Stimulated activated CD8-positive, alpha-beta memory T cell treated with anti-CD3 and anti-CD28 coated beads, Interleukin-15, amount 100 ng/mL, for 1 hour (primary cell): Measurements from ENCODE around the gene AMN1.
"Not testable (repeated sequence)": the region's sequence is repeated elsewhere in the genome, so short reads cannot be mapped to it uniquely, and the experiment has no call there.

Experiments used
- DNase-seq: peaks from one replicate; pipeline ENCODE4 v3.0.0-alpha.2; 2020; ENCODE audit warnings: low read depth

AMN1 gene

DNA sequence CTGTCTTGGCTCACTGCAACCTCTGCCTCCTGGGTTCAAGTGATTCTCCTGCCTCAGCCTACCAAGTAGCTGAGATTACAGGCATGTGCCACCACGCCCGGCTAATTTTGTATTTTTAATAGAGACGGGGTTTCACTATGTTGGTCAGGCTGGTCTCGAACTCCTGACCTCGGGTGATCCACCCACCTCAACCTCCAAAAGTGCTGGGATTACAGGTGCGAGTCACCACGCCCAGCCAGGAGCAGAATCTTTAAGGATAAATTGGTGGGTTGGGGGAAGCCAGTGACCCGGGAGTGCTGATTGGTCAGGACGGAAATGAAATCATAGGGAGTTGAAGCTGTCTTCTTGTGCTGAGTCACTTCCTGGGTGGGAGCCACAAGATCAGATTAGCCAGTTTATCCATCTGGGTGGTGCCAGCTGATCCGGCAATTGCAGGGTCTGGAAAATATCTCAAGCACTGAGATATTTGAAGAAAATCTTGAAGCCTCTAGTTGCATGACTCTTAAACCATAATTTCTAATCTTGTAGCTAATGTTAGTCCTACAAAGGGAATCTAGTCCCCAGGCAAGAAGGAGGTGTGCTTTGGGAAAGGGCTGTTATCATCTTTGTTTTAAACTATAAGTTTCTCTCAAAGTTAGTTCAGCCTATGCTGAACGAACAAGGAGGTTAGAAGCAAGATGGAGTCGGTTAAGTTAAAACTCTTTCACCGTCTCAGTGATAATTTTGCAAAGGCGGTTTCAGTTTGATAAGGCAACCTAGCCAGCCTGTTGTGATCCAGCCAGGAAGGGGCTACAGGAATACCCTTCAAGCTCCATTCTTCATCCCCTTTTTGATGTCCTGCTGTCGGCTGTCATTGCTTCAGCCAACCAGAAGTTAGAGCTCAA lies 5.0 kb upstream of the AMN1 start:
- DNase-seq = not testable (repeated sequence)

DNA sequence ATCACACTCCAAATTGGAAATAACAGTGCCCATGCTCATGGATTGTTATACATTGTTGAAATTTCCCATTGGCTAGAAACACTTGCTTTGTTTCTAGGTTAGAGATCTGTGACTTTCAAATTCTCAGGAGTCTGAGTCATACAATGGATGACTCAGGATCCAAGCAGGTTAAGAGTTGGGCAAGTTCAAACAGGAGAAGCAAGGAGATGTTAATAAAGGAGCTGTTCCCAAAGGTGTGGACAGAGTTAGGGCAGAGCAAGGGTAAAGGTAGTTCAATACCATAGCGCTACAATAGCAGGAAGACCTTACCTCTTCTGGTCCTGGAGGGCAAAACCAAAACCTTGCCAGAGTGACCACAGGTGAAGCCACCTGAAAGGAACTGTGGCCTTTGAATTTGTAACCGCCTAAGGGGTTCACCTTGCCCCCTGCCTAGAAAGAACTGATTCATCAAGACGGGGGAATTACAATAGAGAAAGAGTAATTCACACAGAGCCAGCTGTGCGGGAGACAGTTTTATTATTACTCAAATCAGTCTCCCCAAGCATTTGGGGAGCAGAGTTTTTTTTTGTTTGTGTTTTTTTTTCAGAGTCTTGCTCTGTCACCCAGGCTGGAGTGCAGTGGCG lies 4.2 kb upstream of the AMN1 start:
- DNase-seq = no peak

DNA sequence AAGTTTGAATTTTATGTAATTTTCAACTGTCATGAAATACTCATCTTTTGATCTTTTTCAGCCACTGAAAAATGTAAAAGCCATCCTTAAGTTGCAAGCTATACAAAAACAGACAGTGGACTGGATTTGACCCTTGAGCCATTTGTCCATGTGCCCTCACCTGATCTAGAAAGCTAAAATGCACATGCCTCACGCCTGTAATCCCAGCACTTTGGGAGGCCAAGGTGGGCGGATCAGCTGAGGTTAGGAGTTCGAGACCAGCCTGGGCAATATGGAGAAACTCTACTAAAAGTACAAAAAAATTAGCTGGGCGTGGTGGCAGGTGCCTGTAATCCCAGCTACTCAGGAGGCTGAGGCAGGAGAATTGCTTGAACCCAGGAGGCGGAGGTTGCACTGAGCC lies 2.4 kb upstream of the AMN1 start:
- not testable (repeated sequence) for DNase-seq

DNA sequence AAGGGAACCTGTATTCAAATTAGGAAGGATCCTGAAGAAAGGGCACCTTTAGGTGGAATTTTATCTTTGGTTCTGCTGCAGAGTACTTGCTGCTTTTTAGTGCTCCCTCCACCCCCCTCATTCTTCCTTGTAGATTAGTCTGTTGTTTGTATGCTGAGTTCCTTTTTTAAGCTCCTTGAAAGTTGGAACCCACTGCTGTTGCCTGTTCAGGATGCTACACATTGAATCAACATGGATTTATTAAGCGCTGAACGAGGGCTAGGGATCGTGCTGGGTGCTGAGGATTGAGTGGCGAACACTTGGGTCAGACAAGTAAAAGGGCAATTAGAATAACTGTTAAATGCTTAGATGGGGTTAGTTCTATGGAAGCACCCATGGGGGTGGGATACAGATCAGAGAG lies 884 bp upstream of the AMN1 start:
- DNase-seq = no peak

DNA sequence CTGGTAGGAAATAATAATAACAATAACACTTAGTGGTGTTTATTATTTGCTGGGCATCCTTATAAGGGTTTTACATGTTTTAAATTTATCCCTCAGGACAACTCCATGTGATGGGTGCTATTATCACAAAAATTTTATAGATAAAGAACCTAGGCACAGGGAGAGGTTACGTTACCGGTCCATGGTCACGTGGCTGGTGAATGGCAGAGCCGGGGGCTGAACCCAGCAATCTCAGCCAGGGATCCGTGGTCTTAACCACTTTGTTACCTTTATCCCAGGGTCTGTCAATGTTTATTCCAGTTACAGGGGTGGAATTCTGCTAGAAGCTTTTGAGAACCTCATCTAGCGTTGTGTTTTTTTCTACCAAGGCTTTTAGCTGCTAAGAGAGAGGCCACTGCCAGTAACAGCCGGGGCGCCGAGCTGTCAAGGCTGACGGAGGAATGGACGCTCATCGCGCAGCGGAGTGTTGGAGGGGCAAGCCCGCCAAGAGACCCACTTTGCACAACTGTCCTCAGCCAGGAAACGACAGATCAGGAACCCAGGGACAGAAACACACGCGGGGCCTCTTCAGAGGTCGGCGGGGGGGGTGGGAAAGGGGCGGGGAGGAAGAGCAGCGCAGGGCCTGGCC lies 418 bp downstream of the AMN1 start:
- no peak for DNase-seq

DNA sequence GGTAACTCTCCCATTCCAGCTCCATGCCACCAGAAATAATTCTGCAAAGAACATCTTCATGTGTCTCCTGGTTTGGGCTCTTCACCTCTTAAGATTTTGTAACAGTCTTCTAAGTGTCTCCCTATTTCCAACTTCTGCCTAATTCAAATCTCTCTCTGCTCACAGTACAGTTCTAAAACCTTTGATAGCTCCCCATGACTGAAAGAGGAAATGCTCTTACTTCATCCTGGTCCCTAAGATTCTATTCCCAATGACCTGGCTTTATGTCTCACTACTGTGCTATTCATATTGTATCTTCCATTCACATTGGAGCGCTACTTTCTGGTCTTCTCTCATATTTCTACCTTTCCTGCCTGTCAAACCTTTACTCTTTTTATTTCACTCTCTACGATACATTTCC lies 1.6 kb downstream of the AMN1 start:
- no peak for DNase-seq

DNA sequence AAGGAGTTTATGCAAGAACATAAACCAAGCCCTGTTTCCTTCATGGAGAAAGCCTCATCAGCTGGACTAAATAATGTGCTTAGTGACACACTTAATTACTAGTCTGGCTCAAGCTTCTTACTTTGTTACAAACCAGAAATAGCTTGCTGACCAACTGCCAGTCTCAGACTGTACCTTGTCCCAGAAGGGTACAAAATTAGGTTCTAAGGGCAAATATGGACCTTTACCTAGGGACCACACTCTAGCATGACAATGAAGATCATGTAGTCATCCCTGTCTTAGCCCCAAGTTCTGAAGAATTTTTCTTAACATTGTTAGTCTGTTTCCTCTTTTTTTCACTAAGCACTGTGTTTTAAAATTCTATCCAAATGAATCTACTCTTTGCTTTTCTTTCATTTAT lies 2.2 kb downstream of the AMN1 start:
- DNase-seq = no peak

DNA sequence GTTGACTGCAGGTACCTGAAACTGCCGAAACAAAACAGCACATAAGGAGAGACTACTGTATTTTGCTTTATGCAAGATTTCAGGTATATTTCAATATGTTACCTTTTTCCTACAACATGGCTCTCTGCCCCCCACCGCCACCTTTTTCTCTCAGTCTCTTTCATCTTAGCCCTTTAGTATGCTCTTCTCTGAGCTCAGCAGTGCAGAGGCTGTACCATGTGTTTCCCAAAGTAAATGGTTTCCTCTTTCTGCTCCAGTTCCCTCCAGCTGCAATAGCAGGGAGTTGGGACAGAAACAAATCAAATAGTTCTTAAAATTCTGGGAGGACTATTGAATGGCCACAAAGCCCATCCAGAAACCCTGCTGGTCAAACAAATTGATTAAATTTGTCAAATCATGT lies 4.3 kb downstream of the AMN1 start:
- no peak for DNase-seq

DNA sequence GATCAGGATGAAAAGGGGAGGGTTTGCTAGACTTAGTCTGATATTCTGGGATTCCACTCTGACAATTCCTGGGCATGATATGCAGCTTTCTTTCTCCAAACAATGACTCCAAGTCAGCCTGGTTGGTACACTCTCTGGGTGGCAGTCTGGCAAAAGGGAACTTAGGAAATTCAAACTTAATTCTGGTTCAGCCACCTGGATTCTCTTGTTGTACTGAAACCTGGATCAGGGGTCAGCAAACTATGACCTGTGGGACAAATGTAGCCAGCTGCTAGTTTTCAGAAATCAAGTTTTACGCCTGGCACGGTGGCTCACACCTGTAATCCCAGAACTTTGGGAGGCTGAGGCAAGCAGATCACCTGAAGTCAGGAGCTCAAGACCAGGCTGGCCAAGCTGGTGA lies 6.2 kb downstream of the AMN1 start:
- DNase-seq = no peak

DNA sequence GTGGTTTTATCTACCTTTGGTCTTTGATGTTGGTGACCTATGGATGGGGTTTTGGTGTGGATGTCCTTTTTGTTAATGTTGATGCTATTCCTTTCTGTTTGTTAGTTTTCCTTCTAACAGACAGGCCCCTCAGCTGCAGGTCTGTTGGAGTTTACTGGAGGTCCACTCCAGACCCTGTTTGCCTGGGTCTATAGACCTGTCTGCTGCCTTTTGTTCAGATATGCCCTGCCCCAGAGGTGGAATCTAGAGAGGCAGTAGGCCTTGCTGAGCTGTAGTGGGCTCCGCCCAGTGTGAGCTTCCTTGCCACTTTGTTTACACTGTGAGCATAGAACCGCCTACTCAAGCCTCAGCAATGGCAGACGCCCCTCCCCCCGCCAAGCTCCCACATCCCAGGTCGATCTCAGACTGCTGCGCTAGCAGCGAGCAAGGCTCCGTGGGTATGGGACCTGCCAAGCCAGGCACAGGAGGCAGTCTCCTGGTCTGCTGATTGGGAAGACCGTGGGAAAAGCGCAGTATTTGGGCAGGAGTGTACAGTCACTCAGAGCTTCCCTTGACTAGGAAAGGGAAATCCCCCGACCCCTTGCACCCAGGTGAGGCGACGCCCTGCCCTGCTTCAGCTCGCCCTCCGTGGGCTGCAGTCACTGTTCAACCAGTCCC lies 10.2 kb downstream of the AMN1 start:
- not testable (repeated sequence) for DNase-seq

DNA sequence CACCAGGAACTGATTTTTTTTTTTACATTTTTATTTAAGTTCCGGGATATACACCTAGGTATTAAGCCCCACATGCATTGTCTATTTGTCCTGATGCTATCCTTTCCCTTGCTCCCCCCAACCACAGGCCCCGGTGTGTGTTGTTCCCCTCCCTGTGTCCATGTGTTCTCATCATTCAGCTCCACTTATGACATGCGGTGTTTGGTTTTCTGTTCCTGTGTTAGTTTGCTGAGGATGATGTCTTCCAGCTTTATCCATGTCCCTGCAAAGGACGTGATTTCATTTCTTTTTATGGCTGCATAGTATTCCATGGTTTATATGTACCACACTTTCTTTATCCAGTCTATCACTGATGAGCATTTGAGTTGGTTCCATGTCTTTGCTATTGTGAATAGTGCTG lies 11.8 kb downstream of the AMN1 start:
- not testable (repeated sequence) for DNase-seq

DNA sequence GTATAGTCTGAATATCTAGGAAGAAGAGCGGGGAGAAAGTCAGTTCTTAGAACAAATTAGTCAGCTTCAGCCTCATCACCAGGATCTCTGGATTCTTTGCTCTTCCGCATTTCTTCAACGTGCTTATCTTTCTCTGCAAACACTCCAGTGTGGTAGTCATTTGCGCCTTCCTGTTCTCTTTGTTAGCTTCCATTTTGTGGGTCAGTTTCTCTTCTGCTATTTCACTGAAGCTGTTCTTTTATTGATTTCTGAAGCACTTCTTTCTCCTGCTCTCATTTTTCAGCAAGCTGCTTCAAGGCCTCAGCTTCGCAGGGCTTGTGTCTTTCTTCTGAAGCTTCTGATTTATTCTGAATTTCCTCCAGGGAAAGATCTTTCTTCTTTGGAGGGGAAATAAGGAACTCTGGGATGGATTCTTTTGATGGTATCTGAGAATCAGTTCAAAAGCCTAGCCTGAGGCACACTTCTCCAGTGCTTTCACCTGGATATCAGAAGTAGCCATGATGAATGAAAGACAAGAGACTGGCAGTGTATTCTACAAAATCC lies 13.5 kb downstream of the AMN1 start:
- no peak for DNase-seq

DNA sequence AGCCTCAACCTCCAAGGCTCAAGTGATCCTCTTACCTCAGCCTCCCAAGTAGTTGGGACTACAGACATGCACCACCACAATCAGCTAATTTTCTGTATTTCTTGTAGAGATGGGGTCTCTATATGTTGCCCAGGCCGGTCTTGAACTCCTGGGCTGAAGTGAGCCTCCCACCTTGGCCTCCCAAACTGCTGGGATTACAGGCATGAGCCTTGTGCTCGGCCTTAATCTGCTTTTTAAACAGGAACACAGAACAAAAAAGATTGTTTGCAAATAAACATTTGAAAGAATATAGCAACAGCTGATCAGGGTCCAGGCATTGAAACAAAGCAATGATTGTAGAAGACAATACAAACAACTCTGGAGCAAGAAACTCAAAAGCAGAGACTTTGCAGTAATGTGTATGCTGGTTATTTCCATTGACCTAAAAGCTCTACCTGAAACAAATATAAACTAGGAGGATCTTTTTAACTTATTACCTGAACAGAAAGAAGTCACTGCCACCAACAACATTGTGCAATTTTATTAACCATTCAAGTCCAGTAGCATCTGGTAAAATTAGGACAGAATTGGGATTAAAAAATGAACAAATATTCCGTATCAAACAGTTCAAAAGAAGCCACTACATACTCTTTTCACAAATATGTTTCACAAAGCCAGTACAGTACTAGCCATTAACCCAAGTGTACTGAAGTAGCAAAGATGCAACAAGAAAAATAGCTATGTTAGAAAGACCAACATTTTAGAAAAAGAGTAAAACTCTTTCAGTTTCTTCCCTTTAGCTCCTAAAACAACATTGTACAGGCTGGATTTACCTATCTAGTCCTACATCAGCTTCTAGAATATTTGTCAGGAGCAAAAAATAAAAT lies 14.2 kb downstream of the AMN1 start:
- DNase-seq = no peak

DNA sequence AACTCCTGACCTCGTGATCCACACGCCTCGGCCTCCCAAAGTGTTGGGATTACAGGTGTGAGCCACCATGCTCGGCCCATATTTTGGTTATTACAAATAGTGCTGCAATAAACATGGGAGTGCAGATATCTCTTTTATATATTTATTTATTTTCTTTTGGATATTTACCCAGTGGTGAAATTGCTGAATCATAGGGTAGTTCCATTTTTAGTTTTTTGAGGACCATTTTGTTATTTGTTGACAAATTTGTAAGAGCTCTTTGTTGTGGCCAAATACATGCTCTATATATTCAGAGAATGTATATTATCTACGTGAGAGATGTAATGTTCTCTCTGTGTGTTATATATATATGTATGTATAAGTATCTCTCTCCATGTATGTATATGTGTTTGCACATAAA lies 15.9 kb downstream of the AMN1 start:
- DNase-seq = no peak

DNA sequence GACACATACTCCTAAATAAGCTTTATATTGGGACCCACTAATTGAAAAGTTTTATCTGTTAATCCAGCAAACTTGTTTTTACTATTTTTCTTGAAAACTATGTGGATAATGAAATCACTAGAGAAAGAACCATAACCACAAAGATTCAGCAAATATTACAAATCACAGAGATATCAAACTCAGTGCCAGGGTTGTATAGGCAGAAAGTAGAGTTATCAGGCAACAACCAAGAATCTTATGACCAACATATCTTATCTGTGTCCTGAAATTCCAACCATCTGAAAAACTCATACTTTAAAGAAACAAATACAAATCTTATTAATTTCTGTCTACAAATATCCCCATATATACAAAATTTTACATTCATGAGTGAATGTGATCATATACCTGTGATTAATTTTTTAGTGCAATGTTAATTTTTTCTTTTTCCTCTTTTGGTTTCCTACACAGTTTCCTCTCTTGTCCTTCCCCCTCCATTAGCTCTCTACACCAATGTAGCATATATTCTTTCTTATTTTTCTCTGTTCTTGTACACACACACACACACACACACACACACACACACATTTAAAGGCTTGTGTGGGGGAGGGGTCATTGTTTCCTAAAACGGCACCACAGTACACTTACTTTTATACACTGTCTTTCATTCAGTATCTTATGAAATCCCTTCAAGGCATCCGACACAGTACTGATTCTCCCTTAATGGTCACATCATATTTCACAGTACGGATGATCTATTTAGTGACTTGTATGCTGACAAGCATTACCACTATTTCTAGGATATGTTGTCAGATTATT lies 18.6 kb downstream of the AMN1 start:
- no peak for DNase-seq

DNA sequence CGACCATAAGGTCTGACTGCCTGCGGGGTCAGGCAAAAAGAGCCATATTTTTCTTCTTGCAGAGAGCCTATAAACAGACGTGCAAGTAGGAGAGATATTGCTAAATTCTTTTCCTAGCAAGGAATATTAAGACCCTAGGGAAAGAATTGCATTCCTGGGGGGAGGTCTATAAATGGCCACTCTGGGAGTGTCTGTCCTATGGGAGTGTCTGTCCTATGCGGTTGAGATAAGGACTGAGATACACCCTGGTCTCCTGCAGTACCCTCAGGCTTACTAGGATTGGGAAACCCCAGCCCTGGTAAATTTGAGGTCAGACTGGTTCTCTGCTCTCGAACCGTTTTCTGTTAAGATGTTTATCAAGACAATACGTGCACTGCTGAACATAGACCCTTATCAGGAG lies 20.7 kb downstream of the AMN1 start:
- DNase-seq = not testable (repeated sequence)

DNA sequence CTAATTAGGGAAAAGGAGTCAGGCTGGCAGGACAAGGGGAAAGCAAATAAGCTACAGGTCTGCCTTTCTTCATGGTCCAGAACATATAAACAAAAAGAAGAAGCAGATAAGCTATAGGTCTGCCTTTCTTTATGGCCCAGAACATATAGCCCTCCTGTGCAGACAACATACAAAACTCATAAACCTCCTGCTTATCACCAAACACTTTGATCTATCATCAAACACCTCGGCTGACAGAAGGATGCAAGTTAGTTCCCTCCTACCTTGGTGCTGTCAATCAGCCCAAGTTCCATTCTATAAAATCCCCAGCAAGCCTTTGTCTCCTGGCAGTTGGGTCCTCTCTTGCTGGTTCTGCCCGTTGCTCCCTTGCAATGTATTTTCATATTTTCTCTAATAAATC lies 23.2 kb downstream of the AMN1 start:
- no peak for DNase-seq

DNA sequence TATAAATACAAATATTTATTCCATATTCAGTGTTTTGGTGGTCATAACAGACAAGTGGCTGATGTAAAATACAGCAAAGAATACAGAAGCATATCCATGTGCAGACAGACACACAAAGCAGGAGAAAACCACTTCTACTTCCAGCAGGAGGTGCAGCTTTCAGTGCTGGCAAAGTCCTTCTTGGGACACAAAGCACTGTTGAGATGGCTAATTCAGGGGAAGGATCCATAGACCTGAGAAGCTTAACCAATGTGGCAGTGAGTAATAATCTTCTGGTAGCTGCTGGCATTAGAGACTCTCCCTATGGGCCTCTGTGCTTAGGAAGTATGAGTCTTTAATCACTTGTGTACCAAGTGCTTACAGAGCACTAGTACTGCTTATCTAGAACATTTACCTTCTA lies 26.8 kb downstream of the AMN1 start:
- DNase-seq = no peak

DNA sequence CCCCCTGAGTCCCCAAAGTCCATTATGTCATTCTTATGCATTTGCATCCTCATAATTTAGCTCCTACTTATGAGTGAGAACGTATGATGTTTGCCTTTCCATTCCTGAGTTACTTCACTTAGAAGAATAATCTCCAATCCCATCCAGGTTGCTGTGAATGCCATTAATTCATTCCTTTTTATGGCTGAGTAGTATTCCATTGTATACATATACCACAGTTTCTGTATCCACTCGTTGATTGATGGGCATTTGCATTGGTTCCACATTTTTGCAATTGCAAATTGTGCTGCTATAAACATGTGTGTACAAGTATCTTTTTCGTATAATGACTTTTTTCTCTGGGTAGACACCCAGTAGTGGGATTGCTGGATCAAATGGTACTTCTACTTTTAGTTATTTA lies 38.9 kb downstream of the AMN1 start:
- not testable (repeated sequence) for DNase-seq

DNA sequence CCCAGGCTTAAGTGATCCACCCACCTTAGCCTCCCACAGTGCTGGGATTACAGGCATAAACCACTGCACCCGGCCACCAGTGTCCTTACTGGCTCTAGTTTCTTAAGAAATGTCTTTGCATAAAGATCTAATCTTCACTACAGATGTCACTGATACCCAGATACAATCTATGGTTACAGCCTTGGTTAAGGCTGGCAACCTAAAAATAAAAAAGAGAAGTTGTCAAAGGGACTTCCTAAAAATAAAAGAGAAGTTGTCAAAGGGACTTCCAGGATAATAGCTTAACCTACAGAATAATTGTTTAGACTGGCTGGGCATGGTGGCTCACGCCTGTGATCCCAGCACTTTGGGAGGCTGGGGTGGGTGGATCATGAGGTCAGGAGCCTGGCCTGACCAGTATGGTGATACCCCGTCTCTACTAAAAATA lies 41.7 kb downstream of the AMN1 start:
- DNase-seq = no peak

DNA sequence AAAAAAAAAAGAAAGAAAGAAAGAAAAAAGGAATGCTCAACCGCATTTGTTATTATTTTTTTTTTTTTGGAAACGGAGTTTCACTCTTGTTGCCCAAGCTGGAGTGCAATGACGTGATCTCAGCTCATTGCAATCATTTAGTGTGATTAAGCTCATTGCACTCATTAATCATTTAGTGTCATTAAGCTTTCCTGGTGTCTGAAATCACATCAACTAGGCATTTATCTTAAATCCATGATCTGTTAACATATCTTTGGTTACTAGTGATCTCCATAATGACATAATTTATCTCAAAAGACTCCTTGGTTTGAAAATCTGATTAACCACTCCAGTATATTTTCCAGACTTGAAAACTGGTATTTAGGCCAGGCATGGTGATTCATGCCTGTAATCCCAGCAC lies 43.0 kb downstream of the AMN1 start:
- no peak for DNase-seq
